Natural killer cell treated with Interleukin-12 subunit alpha and Interleukin-12 subunit beta and Interleukin-15 and Interleukin-18, amount 100 ng/mL, for 72 hours (primary cell): ENCODE results near the gene CTSE. TPM values are rescaled to one million over a fixed set of nuclear protein-coding genes. Genes with fewer than 3 reads are reported as not detected.
"Not testable (repeated sequence)": the region's sequence is repeated elsewhere in the genome, so short reads cannot be mapped to it uniquely, and the experiment has no call there.

Experiments
- ATAC-seq, 2 donors: fragments of 150-1000 bp; cut with Tn5 transposase in 1 of 2; sonication (Bioruptor Pico), chemical (Tn5 transposase) in 1 of 2; 2 replicates each; pipeline ENCODE4 v1.10.0; 2021
- DNase-seq: peaks from one replicate; pipeline ENCODE4 v3.0.0; 2022; ENCODE audit warnings: low spot score
- H3K27ac Mint-ChIP-seq, 2 donors: 1 replicate in 1 of 2; 2 replicates in 1 of 2; pipeline ENCODE4 v1.8.0; 2022; ENCODE audit warnings: mixed read lengths in 2 of 2, mild to moderate bottlenecking in 1 of 2, moderate library complexity in 1 of 2
- H3K27me3 Mint-ChIP-seq, 2 donors: 1 replicate in 1 of 2; 2 replicates in 1 of 2; pipeline ENCODE4 v1.8.0; 2022; ENCODE audit warnings: mixed read lengths in 2 of 2
- H3K36me3 Mint-ChIP-seq: one replicate; pipeline ENCODE4 v1.8.0; 2022; ENCODE audit warnings: mixed read lengths
- H3K4me1 Mint-ChIP-seq, 2 donors: 1 replicate in 1 of 2; 2 replicates in 1 of 2; pipeline ENCODE4 v1.8.0; 2022; ENCODE audit warnings: low read depth in 2 of 2, mixed read lengths in 2 of 2, mild to moderate bottlenecking in 1 of 2
- H3K4me3 Mint-ChIP-seq: one replicate; pipeline ENCODE4 v1.8.0; 2022; ENCODE audit warnings: mixed read lengths
- H3K9me3 Mint-ChIP-seq: 2 replicates; pipeline ENCODE4 v1.8.0; 2022; ENCODE audit warnings: mixed read lengths
- total RNA-seq, 2 donors: library from RNA; stranded (reverse); gene quantifications; one replicate each; pipeline ENCODE4 v1.2.3, GENCODE V29; 2022

CTSE gene
- total RNA-seq, 2 donors from 2014 or later, result not detected

DNA sequence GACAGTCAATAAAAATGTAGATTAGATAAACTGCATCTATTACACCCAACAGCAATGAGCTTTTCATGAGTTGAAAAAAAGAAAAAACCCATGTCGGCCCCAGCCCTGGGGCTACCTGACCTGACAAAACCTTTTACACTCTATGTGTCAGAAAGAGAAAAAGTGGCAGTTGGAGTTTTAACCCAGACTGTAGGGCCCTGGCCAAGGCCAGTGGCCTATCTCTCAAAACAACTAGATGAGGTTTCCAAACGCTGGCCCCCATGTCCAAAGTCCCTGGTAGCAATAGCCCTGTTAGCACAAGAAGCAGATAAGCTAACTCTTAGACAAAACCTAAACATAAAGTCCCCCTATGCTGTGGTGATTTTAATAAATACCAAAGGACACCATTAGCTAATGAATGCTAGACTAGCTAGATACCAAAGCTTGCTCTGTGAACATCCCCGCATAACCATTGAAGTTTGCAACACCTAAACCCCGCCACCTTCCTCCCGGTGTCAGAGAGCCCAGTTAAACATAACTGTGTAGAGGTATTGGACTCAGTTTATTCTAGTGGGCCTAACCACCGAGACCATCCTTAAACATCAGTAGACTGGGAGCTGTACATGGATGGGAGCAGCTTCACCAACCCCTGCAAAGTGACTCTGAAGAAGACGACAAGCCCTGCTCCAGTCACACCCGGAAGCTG lies 32.1 kb upstream of the CTSE start:
- peaks cover 12 to 14% of the 10 kb centered on the region in 2 donors for H3K4me1 Mint-ChIP-seq
- not testable (repeated sequence) for H3K4me3 Mint-ChIP-seq, H3K36me3 Mint-ChIP-seq, ATAC-seq, H3K9me3 Mint-ChIP-seq, DNase-seq
- peak overlapping the region in 1 of 2 donors; percentile 28 for H3K27ac Mint-ChIP-seq
- peaks cover 5 to 15% of the 10 kb centered on the region in 2 donors for H3K27me3 Mint-ChIP-seq

DNA sequence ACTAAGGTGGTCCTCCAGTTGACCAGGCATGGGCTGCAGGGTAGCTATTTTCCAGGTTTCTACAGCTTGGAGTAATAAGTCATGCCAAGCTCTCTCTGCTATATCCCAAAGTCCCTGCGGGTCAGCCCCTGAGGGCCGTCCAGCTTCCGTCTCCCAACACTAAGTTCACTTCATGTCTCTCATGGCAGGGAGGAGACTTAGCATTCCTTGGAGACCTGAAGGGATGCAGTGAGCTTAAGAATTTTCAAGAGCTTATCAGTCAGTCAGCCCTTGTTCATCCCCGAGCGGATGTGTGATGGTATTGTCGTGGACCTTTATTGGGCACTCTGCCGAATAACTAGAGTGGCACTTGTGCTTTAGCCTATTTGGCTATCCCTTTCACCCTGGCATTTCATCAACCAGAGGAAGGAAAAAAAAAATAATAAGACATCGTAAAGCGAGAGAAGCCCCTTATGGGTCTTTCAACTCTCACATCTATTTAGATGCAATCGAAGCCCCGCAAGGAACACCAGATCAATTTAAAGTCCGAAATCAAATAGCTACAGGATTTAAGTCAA lies 31.5 kb upstream of the CTSE start:
- ATAC-seq, result not testable (repeated sequence)

DNA sequence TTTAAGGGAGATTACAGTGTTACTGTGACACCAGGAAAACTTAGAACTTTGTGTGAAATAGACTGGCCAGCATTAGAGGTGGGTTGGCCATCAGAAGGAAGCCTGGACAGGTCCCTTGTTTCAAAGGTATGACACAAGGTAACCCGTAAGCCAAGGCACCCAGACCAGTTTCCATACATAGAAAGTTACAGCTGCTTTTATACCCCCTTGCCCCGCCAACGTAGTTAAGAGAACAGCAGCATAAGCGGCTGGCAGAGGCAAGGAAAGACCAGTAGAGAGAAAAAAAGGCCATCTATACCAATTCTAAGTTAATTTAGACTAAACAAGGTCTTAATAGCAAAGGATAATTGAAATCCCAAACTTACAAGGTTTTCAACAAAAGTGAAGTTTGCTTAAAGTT lies 29.9 kb upstream of the CTSE start:
- not testable (repeated sequence) for H3K9me3 Mint-ChIP-seq, H3K36me3 Mint-ChIP-seq, DNase-seq, ATAC-seq
- peaks cover 11 to 15% of the 10 kb centered on the region in 2 donors for H3K27me3 Mint-ChIP-seq
- H3K27ac Mint-ChIP-seq, result peak overlapping the region; percentile 0 to 24
- peaks cover 14 to 16% of the 10 kb centered on the region in 2 donors for H3K4me1 Mint-ChIP-seq
- H3K4me3 Mint-ChIP-seq, result peak overlapping the region; percentile 9

More for the DNA sequence above, 31.5 kb upstream of the CTSE start:
- peaks cover 6 to 13% of the 10 kb centered on the region in 2 donors for H3K27me3 Mint-ChIP-seq
- not testable (repeated sequence) for DNase-seq, H3K9me3 Mint-ChIP-seq, H3K36me3 Mint-ChIP-seq, H3K4me3 Mint-ChIP-seq
- H3K4me1 Mint-ChIP-seq, result peaks cover 14 to 16% of the 10 kb centered on the region in 2 donors
- H3K27ac Mint-ChIP-seq, result peak overlapping the region in 1 of 2 donors; percentile 28

DNA sequence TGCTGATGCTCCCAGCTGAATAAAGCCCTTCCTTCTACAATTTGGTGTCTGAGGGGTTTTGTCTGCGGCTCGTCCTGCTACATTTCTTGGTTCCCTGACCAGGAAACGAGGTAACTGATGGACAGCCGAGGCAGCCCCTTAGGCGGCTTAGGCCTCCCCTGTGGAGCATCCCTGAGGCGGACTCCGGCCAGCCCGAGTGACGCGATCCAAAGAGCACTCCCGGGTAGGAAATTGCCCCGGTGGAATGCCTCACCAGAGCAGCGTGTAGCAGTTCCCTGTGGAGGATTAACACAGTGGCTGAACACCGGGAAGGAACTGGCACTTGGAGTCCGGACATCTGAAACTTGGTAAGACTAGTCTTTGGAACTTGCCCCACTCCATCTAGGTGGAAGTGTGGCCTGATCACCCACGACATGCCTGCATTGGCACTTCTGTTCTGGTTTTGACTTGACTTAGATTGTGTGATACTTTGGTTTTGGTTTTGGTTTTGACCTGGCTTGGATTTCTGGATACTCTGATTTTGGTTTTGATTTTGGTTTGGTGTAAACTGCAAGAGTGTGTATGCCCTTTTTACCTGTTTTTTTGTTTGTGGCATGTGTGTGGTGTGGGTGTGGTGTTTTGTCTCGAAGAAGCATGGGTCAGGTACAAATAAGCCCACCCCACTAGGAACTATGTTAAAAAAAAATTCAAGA lies 29.4 kb upstream of the CTSE start, which contains the start of gene RHEX:
Gene RHEX, plus strand, starts transcription at position 255 of the 692 bp plus-strand sequence. CDS start 44,656 bp downstream, outside the sequence.
- Mint-ChIP-seq H3K4me1 (peaks cover 14 to 16% of the 10 kb centered on the region in 2 donors), H3K27ac (peak within 1 kb of the TSS; percentile 0 to 24), H3K27me3 (peaks cover 13 to 18% of the 10 kb centered on the region in 2 donors), H3K4me3 (peak within 1 kb of the TSS; percentile 9)
- ATAC-seq, result peak; percentile 77 to 92
- not testable (repeated sequence) for H3K9me3 Mint-ChIP-seq, DNase-seq, H3K36me3 Mint-ChIP-seq

DNA sequence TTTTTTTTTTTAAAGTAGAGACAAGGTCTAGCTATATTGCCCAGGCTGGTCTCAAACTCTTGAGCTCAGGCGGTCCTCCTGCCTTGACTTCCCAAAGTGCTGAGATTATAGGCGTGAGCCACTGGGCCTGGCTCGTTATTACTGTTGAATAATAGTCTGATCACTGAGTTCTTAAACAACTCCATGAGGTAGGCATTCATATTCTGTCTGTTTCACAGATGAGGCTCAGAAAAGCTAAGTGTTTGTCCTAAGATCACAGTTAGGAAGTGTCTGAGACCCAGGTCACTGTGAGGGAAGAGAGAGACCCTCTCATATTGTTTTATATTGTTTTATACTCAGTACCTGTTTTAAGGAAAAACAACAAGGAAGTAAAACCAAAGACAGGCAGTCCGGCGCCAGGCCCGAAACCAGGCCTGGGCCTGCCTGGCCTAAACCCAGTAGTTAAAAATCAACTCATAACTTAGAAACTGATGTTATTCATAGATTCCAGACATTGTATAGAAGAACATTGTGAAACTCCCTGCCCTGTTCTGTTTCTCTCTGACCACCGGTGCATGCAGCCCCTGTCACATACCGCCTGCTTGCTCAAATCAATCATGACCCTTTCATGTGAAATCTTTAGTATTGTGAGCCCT lies 28.7 kb upstream of the CTSE start:
- not testable (repeated sequence) for H3K4me3 Mint-ChIP-seq, H3K36me3 Mint-ChIP-seq, ATAC-seq, DNase-seq, H3K9me3 Mint-ChIP-seq
- Mint-ChIP-seq H3K27me3 (peaks cover 19 to 22% of the 10 kb centered on the region in 2 donors), H3K27ac (peak overlapping the region in 1 of 2 donors; percentile 24), H3K4me1 (peaks cover 14 to 16% of the 10 kb centered on the region in 2 donors)

DNA sequence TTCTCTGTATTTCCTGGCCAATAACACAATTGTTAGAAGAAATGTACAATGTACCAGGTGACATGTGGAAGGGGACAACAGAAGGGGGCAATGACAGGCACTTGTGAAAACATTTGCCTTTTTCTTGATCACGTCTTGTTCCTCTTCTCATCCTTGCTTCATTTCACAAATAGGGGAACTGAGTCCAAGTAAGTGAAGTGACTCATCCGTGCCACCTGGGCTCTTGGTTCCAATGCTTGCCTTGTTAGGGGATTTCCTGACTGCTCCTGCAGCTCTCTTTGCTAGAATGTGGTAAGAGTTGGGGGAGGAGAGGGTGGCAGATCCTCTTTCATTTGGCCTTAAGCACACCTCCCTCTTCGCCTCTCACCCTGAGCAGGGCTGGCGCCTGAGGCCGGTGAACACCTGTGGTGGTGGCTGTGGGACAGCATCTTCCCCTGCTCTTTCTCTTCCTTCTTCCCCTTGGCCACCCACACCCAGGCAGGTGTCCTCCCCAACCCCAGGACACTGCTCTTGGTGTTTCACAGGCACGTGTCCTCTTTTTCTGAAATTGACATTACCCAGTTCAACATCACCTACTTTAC lies 27.1 kb upstream of the CTSE start:
- Mint-ChIP-seq H3K27me3 (peaks cover 19% of the 10 kb centered on the region in 2 donors), H3K4me3 (peak overlapping the region; percentile 26), H3K36me3 (no peaks in the 10 kb centered on the region), H3K9me3 (no peaks in the 10 kb centered on the region), H3K4me1 (peaks cover 14 to 16% of the 10 kb centered on the region in 2 donors), H3K27ac (peak overlapping the region; percentile 54 to 58)
- ATAC-seq (peak; percentile 74 to 76), DNase-seq (peak; percentile 69)

DNA sequence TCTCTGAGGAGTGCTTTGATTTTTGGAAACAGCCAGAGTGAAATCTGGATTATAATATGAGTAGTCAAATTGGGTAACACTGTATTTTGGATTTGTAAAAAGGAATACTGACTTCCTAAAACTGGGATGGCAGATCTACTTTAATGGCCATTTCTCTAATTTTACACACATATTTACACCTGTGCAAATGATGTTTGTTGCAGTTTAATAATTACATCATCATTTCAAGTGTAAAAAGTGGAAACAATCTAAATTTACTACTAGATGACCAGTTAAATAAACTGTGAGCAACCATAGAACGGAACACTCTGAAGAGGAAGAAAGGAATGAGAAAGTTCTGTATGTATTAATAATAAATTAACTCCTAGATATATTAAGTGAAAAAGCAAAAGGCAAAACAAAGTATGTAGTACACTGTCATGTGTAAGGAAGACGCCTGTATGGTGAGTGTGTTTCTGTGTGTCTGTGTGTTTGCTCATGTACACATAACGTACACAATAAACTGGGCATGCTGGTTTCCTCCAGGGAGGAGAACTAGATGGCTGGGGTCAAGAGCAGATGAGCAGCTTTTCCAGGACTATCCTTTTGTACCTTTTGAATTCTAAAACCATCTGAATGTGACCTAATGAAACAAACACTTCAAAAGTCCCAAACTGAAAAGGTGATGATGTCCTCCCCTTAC lies 26.4 kb upstream of the CTSE start:
- Mint-ChIP-seq H3K27me3 (peaks cover 19% of the 10 kb centered on the region in 2 donors), H3K4me1 (peaks cover 14 to 16% of the 10 kb centered on the region in 2 donors), H3K4me3 (no peak overlapping the region), H3K36me3 (no peaks in the 10 kb centered on the region), H3K9me3 (no peaks in the 10 kb centered on the region), H3K27ac (no peak overlapping the region)
- ATAC-seq (no peak), DNase-seq (no peak)

DNA sequence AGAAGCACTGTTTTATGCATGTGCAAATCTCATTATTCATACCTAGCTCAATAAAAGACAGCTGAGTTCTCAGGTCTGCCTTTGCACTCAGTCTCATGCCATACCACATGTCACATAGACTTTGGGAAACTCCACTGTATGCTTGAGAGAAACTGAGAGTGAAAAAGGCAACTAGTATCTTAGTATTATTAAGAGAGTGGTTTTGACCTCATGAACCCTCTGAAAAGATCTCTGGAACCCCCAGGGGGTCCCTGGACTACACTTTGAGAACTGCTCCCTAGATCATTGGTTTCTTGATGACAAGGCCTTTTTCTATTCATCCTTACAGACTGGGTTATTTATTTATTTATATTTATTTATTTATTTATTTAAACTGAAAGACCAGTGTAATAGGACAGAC lies 25.6 kb upstream of the CTSE start:
- DNase-seq (no peak), ATAC-seq (peak in 1 of 2 donors; percentile 48)
- H3K27ac Mint-ChIP-seq, result no peak overlapping the region
- peaks cover 19% of the 10 kb centered on the region in 2 donors for H3K27me3 Mint-ChIP-seq
- H3K4me3 Mint-ChIP-seq, result no peak overlapping the region
- H3K36me3 Mint-ChIP-seq, result no peaks in the 10 kb centered on the region
- H3K9me3 Mint-ChIP-seq, result no peaks in the 10 kb centered on the region
- peaks cover 14 to 16% of the 10 kb centered on the region in 2 donors for H3K4me1 Mint-ChIP-seq

DNA sequence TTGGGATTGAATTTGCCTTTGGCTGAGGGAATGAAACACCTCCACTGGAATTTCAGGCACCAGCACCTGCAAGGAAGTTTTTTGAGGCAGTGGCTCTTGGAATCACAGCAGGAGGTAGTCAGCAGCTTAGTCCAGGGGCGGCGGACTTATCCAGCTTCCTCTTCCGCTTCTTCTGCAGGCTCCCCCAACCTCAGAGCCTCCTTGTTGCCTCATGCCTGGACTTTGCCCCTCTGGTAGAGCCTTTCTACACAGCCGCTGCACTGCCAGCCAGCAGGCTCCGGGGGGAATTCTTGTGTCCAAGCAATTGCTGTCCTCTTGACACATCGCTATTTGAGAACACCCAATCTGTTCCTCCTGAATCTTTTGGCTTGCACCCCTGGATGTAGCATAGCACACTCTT lies 24.9 kb upstream of the CTSE start:
- Mint-ChIP-seq H3K4me1 (peaks cover 14 to 16% of the 10 kb centered on the region in 2 donors), H3K36me3 (no peaks in the 10 kb centered on the region)
- no peak for ATAC-seq

DNA sequence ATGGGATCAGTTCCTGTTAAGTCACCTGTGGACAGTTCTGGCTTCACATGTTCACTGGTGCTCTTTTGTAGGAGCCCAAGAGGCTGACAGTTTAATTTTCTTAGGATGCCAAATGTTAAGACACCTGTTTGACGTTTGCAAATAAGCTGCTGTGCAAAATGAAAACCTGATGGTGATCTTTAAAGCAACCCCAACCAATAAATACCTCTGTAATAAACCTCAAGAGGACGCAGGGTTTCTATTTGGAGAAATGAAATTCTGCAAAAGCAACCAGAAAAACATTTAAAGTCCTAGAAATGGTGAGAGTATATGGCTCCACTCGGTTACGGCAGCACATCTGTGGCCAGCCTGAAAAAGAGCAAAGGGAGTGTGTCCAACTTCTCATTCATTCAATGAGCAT lies 23.6 kb upstream of the CTSE start:
- Mint-ChIP-seq H3K27ac (no peak overlapping the region), H3K4me3 (no peak overlapping the region), H3K27me3 (peaks cover 19% of the 10 kb centered on the region in 2 donors), H3K36me3 (no peaks in the 10 kb centered on the region), H3K9me3 (no peaks in the 10 kb centered on the region), H3K4me1 (peaks cover 8% of the 10 kb centered on the region in 2 donors)
- no peak for ATAC-seq
- no peak for DNase-seq

More for the DNA sequence above, 24.9 kb upstream of the CTSE start:
- Mint-ChIP-seq H3K27ac (peak overlapping the region in 1 of 2 donors; percentile 38), H3K27me3 (peaks cover 19% of the 10 kb centered on the region in 2 donors), H3K9me3 (no peaks in the 10 kb centered on the region), H3K4me3 (no peak overlapping the region)
- no peak for DNase-seq

DNA sequence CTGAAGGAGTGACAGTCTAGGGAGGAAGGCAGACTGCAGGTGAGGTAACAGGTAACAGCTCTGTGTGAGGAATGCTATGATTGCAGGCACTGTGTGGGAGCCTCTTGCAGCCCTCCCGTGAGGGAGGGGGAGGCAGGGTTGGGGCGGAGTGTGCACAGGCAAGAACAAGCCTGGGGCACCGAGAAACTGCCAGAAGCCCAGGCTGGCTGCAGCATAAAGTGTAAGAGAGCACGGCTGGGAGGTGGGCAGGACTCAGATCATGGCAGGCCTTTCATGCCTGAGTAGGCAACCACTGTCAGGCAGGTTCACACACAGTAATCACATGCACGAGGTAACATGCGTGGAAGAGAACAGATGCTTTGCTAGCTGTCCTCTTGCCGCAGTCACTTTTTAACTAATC lies 17.9 kb upstream of the CTSE start:
- DNase-seq (no peak), ATAC-seq (peak; percentile 33 to 53)
- Mint-ChIP-seq H3K4me1 (peaks cover 6% of the 10 kb centered on the region in 2 donors), H3K4me3 (no peak overlapping the region), H3K36me3 (no peaks in the 10 kb centered on the region), H3K9me3 (no peaks in the 10 kb centered on the region), H3K27me3 (peaks cover 13 to 16% of the 10 kb centered on the region in 2 donors), H3K27ac (no peak overlapping the region)

DNA sequence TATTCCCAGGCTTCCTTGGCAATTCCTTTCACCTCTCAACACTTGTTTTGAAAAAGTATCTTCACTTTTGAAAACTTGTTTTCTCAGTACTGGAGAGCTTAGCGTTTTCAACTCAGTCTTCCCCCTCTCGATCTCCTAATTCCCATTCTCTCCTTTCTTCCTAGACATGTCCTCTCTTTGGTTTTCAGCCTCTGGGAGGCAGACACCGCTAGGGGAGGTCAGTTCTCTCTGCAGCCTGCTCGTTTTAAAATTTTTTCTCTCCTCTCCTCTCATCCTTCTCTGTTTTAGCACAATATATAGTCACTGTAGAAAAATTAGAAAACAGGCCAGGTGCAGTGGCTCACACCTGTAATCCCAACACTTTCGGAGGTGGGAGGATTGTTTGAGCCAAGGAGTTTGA lies 16.6 kb upstream of the CTSE start:
- H3K9me3 Mint-ChIP-seq, result no peaks in the 10 kb centered on the region
- no peak overlapping the region for H3K27ac Mint-ChIP-seq
- no peak overlapping the region for H3K4me3 Mint-ChIP-seq
- ATAC-seq, result no peak
- H3K4me1 Mint-ChIP-seq, result peaks cover 6% of the 10 kb centered on the region in 2 donors
- peaks cover 13 to 19% of the 10 kb centered on the region in 2 donors for H3K27me3 Mint-ChIP-seq
- DNase-seq, result no peak
- no peaks in the 10 kb centered on the region for H3K36me3 Mint-ChIP-seq
